Kidney (tissue), 14 donors: Measurements from ENCODE around the gene EFHD2. TPM values are rescaled to one million over a fixed set of nuclear protein-coding genes. Genes with fewer than 3 reads are reported as not detected.

ENCODE experiments used
- DNase-seq, 5 donors: peaks; one replicate each; pipeline ENCODE4 v3.0.0-alpha.2; 2013 to 2020
- FAIRE-seq: peaks from 2 replicates; lab custom pipeline; 2012; peaks lifted over from hg19 to GRCh38; lab: Jason Lieb, UNC
- H3K27ac ChIP-seq, 2 donors: one replicate each; pipeline ENCODE4 v1.7.0; 2013; ENCODE audit warnings: low read depth in 2 of 2, low read length in 2 of 2, inconsistent platforms in 1 of 2
- H3K27me3 ChIP-seq: one replicate; pipeline ENCODE4 v1.7.1; 2013; ENCODE audit warnings: low read length, inconsistent platforms; ENCODE audit not compliant: control insufficient read depth, insufficient read depth
- H3K36me3 ChIP-seq, 3 donors: one replicate each; pipeline versions ENCODE4 v1.7.0 to v1.7.1; 2013; ENCODE audit warnings: low read length in 3 of 3, control low read depth in 1 of 3, inconsistent platforms in 1 of 3; ENCODE audit not compliant: insufficient read depth in 3 of 3, control insufficient read depth in 2 of 3
- H3K4me1 ChIP-seq, 3 donors: one replicate each; pipeline versions ENCODE4 v1.7.0 to v1.7.1; 2013; ENCODE audit warnings: low read length in 3 of 3, inconsistent platforms in 1 of 3, low read depth in 1 of 3; ENCODE audit not compliant: control insufficient read depth in 2 of 3, insufficient read depth in 2 of 3
- H3K4me3 ChIP-seq, 3 donors: one replicate each; pipeline versions ENCODE4 v1.7.0 to v1.8.1; 2013; ENCODE audit warnings: low read length in 3 of 3, control low read depth in 1 of 3, inconsistent platforms in 1 of 3
- H3K9ac ChIP-seq, 3 donors: one replicate each; pipeline versions ENCODE4 v1.7.0 to v1.7.1; 2013; ENCODE audit warnings: low read length in 3 of 3, control low read depth in 1 of 3, inconsistent platforms in 1 of 3
- H3K9me3 ChIP-seq, 3 donors: one replicate each; pipeline versions ENCODE4 v1.7.0 to v1.7.1; 2013; ENCODE audit warnings: low read length in 3 of 3, control low read depth in 1 of 3, inconsistent platforms in 1 of 3; ENCODE audit not compliant: control insufficient read depth in 2 of 3, insufficient read depth in 1 of 3
- CTCF ChIP-seq: IDR thresholded peaks from 3 replicates; pipeline ENCODE4 v1.5.1; 2012; ENCODE audit warnings: mild to moderate bottlenecking, moderate library complexity, borderline replicate concordance; ENCODE audit not compliant: insufficient read depth; ENCODE audit errors: extremely low read depth
- intact Hi-C: fragments of 100-400 bp; cut with DNase I; formaldehyde crosslinking; loops from one replicate; pipeline ENCODE4 v1.11.1; 2022
- polyA plus RNA-seq: library from polyadenylated mRNA; stranded (reverse); fragments of 350-450 nt; fragmentation: Illumina TruSeq; extraction: RNeasy Lipid Tissue Mini Kit (QIAGEN cat#74804); gene quantifications from one replicate; pipeline ENCODE4 v1.2.3, GENCODE V29; 2014; ENCODE audit warnings: low read depth, low replicate concordance; ENCODE audit not compliant: insufficient read depth
- total RNA-seq: library from RNA; stranded (reverse); fragmentation: NEBNext Ultra II Directional; extraction: Animal tissue kit (Norgen Biotek cat#: 25700); gene quantifications from one replicate; pipeline ENCODE4 v1.2.1, GENCODE V29; 2021
- donor health status: control.
- donor health status: control.
- donor health status: control.
- donor health status: control.
- donor health status: control.
- donor health status: DM: yes; HTN: yes; CAD: no.
- donor health status: Normal renal cell carcinoma (clear cell type).

Gene EFHD2
- total and polyA plus RNA-seq, 2 donors from 2014 or later: 20.2 to 37.5 TPM

- Histone ChIP-seq H3K4me1 (peaks cover 0 to 16% (median 0%) of the 10 kb centered on the region in 3 donors), H3K4me3 (no peak overlapping the region), H3K27ac (no peak overlapping the region), H3K9me3 (no peaks in the 10 kb centered on the region), H3K9ac (no peak overlapping the region), H3K27me3 (no peaks in the 10 kb centered on the region), H3K36me3 (no peaks in the 10 kb centered on the region)
- no peak for FAIRE-seq
- intact Hi-C loops: no loop called here
- TF ChIP-seq CTCF: no peak
- no peak for DNase-seq
Observed at GRCh38 chr1:15414445-15414983, 4.8 kb downstream of the EFHD2 start.

DNA sequence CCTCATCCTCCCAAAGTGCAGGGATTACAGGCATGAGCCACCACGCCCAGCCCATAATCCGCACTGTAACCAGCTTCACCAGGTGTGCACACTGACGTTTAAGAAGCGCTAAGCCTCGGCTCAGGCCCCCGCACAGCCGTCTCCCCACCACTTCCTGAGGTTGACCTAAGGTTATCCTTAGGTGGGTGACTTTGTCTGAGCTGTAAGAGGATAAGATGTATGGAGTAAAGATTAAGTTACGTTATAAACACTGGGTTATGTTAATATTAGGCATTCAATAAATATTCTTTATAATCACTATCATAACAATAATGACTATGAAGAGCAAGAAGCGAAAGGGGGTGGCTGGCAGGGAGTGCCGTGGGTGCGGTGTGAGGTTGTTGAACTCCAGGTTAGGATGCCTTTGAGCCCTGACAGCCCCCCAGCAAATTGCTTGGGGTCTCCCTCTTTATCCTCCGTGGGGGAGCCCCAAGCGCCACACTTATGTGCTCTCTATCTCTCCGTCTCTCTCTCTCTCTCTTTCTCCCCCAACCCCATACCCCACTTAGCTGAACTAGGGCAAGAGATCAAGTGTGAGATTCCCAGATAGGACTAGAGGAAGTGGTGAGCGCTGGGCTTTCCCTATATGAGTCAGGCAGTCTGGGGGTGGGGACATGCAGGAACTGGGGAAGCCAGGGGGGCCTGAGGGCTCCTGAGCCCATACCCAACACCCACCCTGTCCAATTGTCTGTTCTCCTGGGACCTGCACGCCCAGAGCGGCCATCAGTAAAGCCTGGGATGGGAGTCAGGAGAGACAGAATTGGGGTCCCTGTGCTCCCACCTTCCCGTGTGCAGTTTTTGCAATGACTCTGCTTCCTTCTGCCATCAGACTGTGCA is 7.6 kb downstream of the EFHD2 start:
- no peak overlapping the region for H3K27ac ChIP-seq
- no peaks in the 10 kb centered on the region for H3K36me3 ChIP-seq
- intact Hi-C loops: no loop called here
- no peak for TF ChIP-seq CTCF
- H3K4me3 ChIP-seq: no peak overlapping the region
- no peak for DNase-seq
- no peaks in the 10 kb centered on the region for H3K27me3 ChIP-seq
- FAIRE-seq: no peak
- no peak overlapping the region for H3K9ac ChIP-seq
- H3K4me1 ChIP-seq: peaks cover 0 to 12% (median 0%) of the 10 kb centered on the region in 3 donors
- H3K9me3 ChIP-seq: no peaks in the 10 kb centered on the region

DNA sequence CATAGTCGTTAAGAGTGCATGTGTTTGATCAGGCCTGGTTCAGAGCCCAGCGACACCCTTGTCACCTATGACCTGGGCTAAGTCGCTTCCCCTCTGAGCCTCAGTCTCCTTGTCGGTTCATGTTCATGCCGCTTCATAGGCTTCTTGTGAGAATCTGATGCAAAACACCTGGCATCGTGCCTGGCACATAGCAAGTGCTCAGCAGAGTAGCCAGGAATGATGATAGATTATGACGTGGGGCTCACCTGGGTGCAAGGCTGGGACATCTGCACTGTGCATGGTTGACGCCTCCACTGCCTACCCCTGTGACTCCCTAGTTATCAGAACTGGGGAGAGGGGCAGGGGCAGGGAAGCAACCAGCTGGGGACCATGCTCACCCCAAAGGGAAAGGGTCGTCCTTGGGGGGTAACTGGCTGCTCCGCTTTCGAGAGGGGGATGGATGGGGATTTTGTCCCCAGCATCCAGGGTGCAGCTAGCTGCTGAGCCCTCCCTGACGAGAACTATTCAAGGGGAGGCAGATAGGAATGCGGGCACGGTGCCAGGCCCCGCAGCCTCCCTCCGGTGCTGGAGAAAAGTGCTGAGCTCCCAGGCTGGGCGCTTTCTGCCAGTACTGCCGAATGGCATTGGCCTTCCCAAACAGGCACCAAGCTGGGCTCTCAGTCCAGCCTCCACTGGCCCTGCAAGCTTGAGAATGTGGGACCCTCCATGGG is 9.3 kb downstream of the EFHD2 start:
- no peaks in the 10 kb centered on the region for H3K36me3 ChIP-seq
- TF ChIP-seq CTCF: no peak
- no peaks in the 10 kb centered on the region for H3K9me3 ChIP-seq
- peaks cover 0 to 12% (median 0%) of the 10 kb centered on the region in 3 donors for H3K4me1 ChIP-seq
- FAIRE-seq (no peak), DNase-seq (peak in 2 of 5 donors; percentile 18 to 38)
- H3K27me3 ChIP-seq: no peaks in the 10 kb centered on the region
- H3K27ac ChIP-seq: no peak overlapping the region
- intact Hi-C loops: no loop called here
- H3K4me3 ChIP-seq: no peak overlapping the region
- no peak overlapping the region for H3K9ac ChIP-seq
